ENCODE measurements around the gene SVOPL.

Gene SVOPL

GRCh38 chr7:138608275-138608674 lies 92.9 kb downstream of the SVOPL start:
- H3K36me3 ChIP-seq (ENCODE audit: insufficient read depth, insufficient read length, low read length) = no peaks in the 10 kb centered on the region
- H3K27me3 ChIP-seq (ENCODE audit: insufficient read depth, insufficient read length) = no peaks in the 10 kb centered on the region
- H3K9ac ChIP-seq (ENCODE audit: insufficient read length, low read depth) = no peak overlapping the region
- no peaks in the 10 kb centered on the region for H3K4me1 ChIP-seq (ENCODE audit: insufficient read depth, insufficient read length)
- DNase-seq (ENCODE audit: low read depth, low spot score) = no peak
- no peaks in the 10 kb centered on the region for H3K9me3 ChIP-seq (ENCODE audit: insufficient read depth, low read length)
- TF ChIP-seq ZNF274 (IDR thresholded peaks at IDR 0.05; ENCODE audit: low read depth, low read length) (no peak), SUZ12 (IDR thresholded peaks at IDR 0.05; ENCODE audit: extremely low read depth, insufficient read depth, insufficient read length) (no peak), YY1 (IDR thresholded peaks at IDR 0.05; ENCODE audit: insufficient read depth, insufficient read length) (no peak)
- no peak overlapping the region for H3K4me3 ChIP-seq (ENCODE audit: insufficient read length, low read depth)

DNA sequence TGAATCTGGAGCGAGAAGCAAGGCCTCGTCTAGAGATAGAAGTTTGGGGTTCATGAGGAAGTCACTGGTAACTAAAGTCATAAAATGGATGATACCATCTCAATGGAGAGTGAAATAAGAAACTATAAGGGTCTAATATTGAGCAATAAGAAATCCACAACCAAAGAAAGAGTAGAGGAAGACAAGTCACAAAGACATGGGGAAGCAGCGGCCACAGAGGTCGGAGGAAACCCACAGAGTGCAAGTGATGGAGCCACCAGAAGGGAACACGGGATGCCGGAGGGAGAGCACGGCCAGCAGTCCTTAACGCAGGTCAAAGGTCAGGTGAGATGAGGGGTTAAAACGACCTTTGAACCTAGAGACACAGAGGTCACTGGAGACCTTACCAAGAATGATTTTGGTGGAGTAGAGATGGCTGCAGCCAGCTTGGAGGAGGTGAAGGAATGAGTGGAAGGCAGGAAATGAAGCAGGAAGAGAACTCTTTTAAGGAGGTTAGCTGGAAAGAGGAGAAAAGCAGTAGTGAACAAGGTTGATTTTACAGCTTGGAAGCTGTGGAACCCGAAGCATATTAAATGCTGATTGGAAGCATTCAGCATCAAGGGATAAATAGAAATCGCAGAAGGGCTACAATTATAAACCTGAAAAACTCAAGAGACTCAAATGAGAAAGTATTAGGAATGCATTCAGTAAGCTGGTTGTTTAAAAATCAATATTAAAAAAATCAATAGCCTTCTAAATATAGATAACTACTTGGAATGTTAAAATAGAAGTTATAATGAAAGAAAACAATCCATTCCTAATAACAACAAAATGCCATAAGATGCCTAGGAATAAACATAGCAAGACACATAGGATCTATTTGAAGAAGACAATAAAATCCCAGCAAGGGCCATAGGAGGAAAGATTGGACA lies 93.7 kb downstream of the SVOPL start:
- no peaks in the 10 kb centered on the region for H3K9me3 ChIP-seq (ENCODE audit: insufficient read depth, low read length)
- no peak for DNase-seq (ENCODE audit: low read depth, low spot score)
- H3K4me3 ChIP-seq (ENCODE audit: insufficient read length, low read depth) = no peak overlapping the region
- no peak overlapping the region for H3K9ac ChIP-seq (ENCODE audit: insufficient read length, low read depth)
- H3K4me1 ChIP-seq (ENCODE audit: insufficient read depth, insufficient read length) = no peaks in the 10 kb centered on the region
- TF ChIP-seq ZNF274 (IDR thresholded peaks at IDR 0.05; ENCODE audit: low read depth, low read length) (no peak), SUZ12 (IDR thresholded peaks at IDR 0.05; ENCODE audit: extremely low read depth, insufficient read depth, insufficient read length) (no peak), YY1 (IDR thresholded peaks at IDR 0.05; ENCODE audit: insufficient read depth, insufficient read length) (no peak)
- no peaks in the 10 kb centered on the region for H3K36me3 ChIP-seq (ENCODE audit: insufficient read depth, insufficient read length, low read length)
- H3K27me3 ChIP-seq (ENCODE audit: insufficient read depth, insufficient read length) = no peaks in the 10 kb centered on the region

GRCh38 chr7:138606236-138606635 lies 94.9 kb downstream of the SVOPL start:
- H3K4me3 ChIP-seq (ENCODE audit: insufficient read length, low read depth) = no peak overlapping the region
- no peak for DNase-seq (ENCODE audit: low read depth, low spot score)

GRCh38 chr7:138603549-138604318 lies 97.4 kb downstream of the SVOPL start:
- Histone ChIP-seq H3K4me1 (ENCODE audit: insufficient read depth, insufficient read length) (no peaks in the 10 kb centered on the region), H3K9ac (ENCODE audit: insufficient read length, low read depth) (no peak overlapping the region), H3K27me3 (ENCODE audit: insufficient read depth, insufficient read length) (no peaks in the 10 kb centered on the region), H3K9me3 (ENCODE audit: insufficient read depth, low read length) (no peaks in the 10 kb centered on the region), H3K36me3 (ENCODE audit: insufficient read depth, insufficient read length, low read length) (no peaks in the 10 kb centered on the region), H3K4me3 (ENCODE audit: insufficient read length, low read depth) (no peak overlapping the region)
- TF ChIP-seq ZNF274 (IDR thresholded peaks at IDR 0.05; ENCODE audit: low read depth, low read length) = no peak
- no peak for TF ChIP-seq SUZ12 (IDR thresholded peaks at IDR 0.05; ENCODE audit: extremely low read depth, insufficient read depth, insufficient read length)
- DNase-seq (ENCODE audit: low read depth, low spot score) = no peak

More at GRCh38 chr7:138606236-138606635, 94.9 kb downstream of the SVOPL start:
- Histone ChIP-seq H3K4me1 (ENCODE audit: insufficient read depth, insufficient read length) (no peaks in the 10 kb centered on the region), H3K9ac (ENCODE audit: insufficient read length, low read depth) (no peak overlapping the region), H3K27me3 (ENCODE audit: insufficient read depth, insufficient read length) (no peaks in the 10 kb centered on the region), H3K9me3 (ENCODE audit: insufficient read depth, low read length) (no peaks in the 10 kb centered on the region), H3K36me3 (ENCODE audit: insufficient read depth, insufficient read length, low read length) (no peaks in the 10 kb centered on the region)
- TF ChIP-seq ZNF274 (IDR thresholded peaks at IDR 0.05; ENCODE audit: low read depth, low read length) (no peak), YY1 (IDR thresholded peaks at IDR 0.05; ENCODE audit: insufficient read depth, insufficient read length) (no peak), SUZ12 (IDR thresholded peaks at IDR 0.05; ENCODE audit: extremely low read depth, insufficient read depth, insufficient read length) (no peak)

GRCh38 chr7:138602451-138602850 lies 98.7 kb downstream of the SVOPL start:
- Histone ChIP-seq H3K4me3 (ENCODE audit: insufficient read length, low read depth) (no peak overlapping the region), H3K4me1 (ENCODE audit: insufficient read depth, insufficient read length) (no peaks in the 10 kb centered on the region), H3K9me3 (ENCODE audit: insufficient read depth, low read length) (no peaks in the 10 kb centered on the region), H3K9ac (ENCODE audit: insufficient read length, low read depth) (no peak overlapping the region), H3K27me3 (ENCODE audit: insufficient read depth, insufficient read length) (no peaks in the 10 kb centered on the region), H3K36me3 (ENCODE audit: insufficient read depth, insufficient read length, low read length) (no peaks in the 10 kb centered on the region)
- DNase-seq (ENCODE audit: low read depth, low spot score) = no peak
- no peak for TF ChIP-seq SUZ12 (IDR thresholded peaks at IDR 0.05; ENCODE audit: extremely low read depth, insufficient read depth, insufficient read length)
- no peak for TF ChIP-seq ZNF274 (IDR thresholded peaks at IDR 0.05; ENCODE audit: low read depth, low read length)
- no peak for TF ChIP-seq YY1 (IDR thresholded peaks at IDR 0.05; ENCODE audit: insufficient read depth, insufficient read length)

GRCh38 chr7:138595454-138595853 lies 105.7 kb downstream of the SVOPL start:
- no peak for DNase-seq (ENCODE audit: low read depth, low spot score)

GRCh38 chr7:138590154-138590553 lies 111.0 kb downstream of the SVOPL start:
- no peak for DNase-seq (ENCODE audit: low read depth, low spot score)
- H3K9ac ChIP-seq (ENCODE audit: insufficient read length, low read depth) = no peak overlapping the region
- TF ChIP-seq YY1 (IDR thresholded peaks at IDR 0.05; ENCODE audit: insufficient read depth, insufficient read length) (no peak), SUZ12 (IDR thresholded peaks at IDR 0.05; ENCODE audit: extremely low read depth, insufficient read depth, insufficient read length) (no peak), ZNF274 (IDR thresholded peaks at IDR 0.05; ENCODE audit: low read depth, low read length) (no peak)

More at GRCh38 chr7:138595454-138595853, 105.7 kb downstream of the SVOPL start:
- Histone ChIP-seq H3K4me1 (ENCODE audit: insufficient read depth, insufficient read length) (no peaks in the 10 kb centered on the region), H3K9me3 (ENCODE audit: insufficient read depth, low read length) (no peaks in the 10 kb centered on the region), H3K4me3 (ENCODE audit: insufficient read length, low read depth) (no peak overlapping the region), H3K9ac (ENCODE audit: insufficient read length, low read depth) (no peak overlapping the region), H3K36me3 (ENCODE audit: insufficient read depth, insufficient read length, low read length) (no peaks in the 10 kb centered on the region), H3K27me3 (ENCODE audit: insufficient read depth, insufficient read length) (no peaks in the 10 kb centered on the region)
- TF ChIP-seq ZNF274 (IDR thresholded peaks at IDR 0.05; ENCODE audit: low read depth, low read length) = no peak
- no peak for TF ChIP-seq YY1 (IDR thresholded peaks at IDR 0.05; ENCODE audit: insufficient read depth, insufficient read length)
- TF ChIP-seq SUZ12 (IDR thresholded peaks at IDR 0.05; ENCODE audit: extremely low read depth, insufficient read depth, insufficient read length) = no peak

More at GRCh38 chr7:138590154-138590553, 111.0 kb downstream of the SVOPL start:
- H3K27me3 ChIP-seq (ENCODE audit: insufficient read depth, insufficient read length) = no peaks in the 10 kb centered on the region
- no peaks in the 10 kb centered on the region for H3K4me1 ChIP-seq (ENCODE audit: insufficient read depth, insufficient read length)
- H3K4me3 ChIP-seq (ENCODE audit: insufficient read length, low read depth) = no peak overlapping the region
- peaks cover 21% of the 10 kb centered on the region for H3K36me3 ChIP-seq (ENCODE audit: insufficient read depth, insufficient read length, low read length)
- H3K9me3 ChIP-seq (ENCODE audit: insufficient read depth, low read length) = no peaks in the 10 kb centered on the region

Measured in NT2/D1 (cell line).